Mesodermal cell (in vitro differentiated cells): ENCODE results near the gene GABRR2.

Experiments
- H3K27ac ChIP-seq: 2 replicates; pipeline ENCODE4 v1.7.0; 2013; ENCODE audit warnings: mild to moderate bottlenecking, low read depth, low read length, moderate library complexity; ENCODE audit not compliant: severe bottlenecking
- H3K36me3 ChIP-seq: 2 replicates; pipeline ENCODE4 v1.7.1; 2013; ENCODE audit warnings: mild to moderate bottlenecking, low read length, moderate library complexity; ENCODE audit not compliant: control insufficient read depth, insufficient read depth
- H3K4me1 ChIP-seq: one replicate; pipeline ENCODE4 v1.7.1; 2013; ENCODE audit warnings: mild to moderate bottlenecking, low read length; ENCODE audit not compliant: insufficient read depth, control insufficient read depth, poor library complexity, severe bottlenecking
- H3K4me3 ChIP-seq: 2 replicates; pipeline ENCODE4 v1.7.0; 2013; ENCODE audit warnings: low read length, control low read depth, mild to moderate bottlenecking; ENCODE audit not compliant: insufficient read depth, poor library complexity, severe bottlenecking; ENCODE audit errors: extremely low read depth
- H3K9me3 ChIP-seq: 2 replicates; pipeline ENCODE4 v1.7.1; 2013; ENCODE audit warnings: mild to moderate bottlenecking, low read length, moderate library complexity; ENCODE audit not compliant: control insufficient read depth
- WGBS, 2 experiments: methylation state at CpG; one replicate each; pipeline ENCODE4 v1.1.5; 2013; ENCODE audit warnings: missing lambda C conversion rate in 2 of 2; ENCODE audit not compliant: insufficient coverage in 2 of 2; 5-methylcytosine and 5-hydroxymethylcytosine counted together

The GABRR2 gene

DNA sequence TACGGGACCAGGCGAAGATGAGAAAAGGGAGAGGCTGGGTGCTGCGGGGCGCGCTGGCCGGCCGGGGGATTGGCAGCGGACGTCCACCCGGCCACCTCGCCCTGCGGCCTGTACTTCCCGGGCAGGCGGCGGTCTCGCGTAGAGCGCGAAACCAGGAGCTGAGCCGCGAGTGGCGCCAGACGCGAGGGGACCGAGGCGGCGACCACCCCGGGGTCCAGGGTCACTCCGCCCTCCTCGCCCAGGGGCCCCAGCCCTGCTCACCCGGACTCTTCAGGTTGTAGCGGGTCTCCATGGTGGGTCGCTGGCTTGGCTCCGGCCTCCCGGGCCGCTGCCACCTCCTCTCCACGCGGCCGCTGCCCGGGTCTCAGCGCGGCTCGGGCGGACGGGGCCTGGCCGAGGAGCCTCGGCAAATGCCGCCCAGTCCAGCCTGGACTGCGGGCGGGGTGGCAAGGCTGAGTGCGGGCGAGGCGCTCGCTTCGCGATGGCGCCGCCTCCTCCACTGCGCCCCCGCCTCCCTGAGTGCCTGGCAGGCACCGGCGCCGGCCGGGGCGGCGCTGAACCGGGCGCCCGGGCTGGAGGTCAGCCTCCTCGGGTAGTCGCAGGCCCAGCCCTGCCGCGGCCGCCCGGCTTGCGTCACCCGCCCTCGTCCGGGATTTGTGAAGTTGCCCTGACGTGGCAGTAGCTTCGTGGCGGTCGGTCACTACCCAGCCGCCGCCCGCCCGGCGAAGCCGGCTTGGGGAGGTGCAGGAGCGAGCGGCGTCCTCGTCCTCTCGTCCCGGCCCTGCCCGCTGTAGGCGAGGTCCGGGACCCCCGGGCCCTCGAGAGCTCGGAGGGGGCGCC, 37.4 kb upstream of the GABRR2 start, which contains the start of gene UBE2J1:
TSS of gene UBE2J1 (minus strand) at position 445 of the 840 bp plus-strand sequence. CDS start at position 292, 153 bp downstream.
- Histone ChIP-seq H3K27ac (peak within 1 kb of the TSS; percentile 99), H3K4me1 (peaks cover 32% of the 10 kb centered on the region), H3K36me3 (peaks cover 8% of the 10 kb centered on the region), H3K4me3 (peak within 1 kb of the TSS; percentile 81), H3K9me3 (no peaks in the 10 kb centered on the region)
- WGBS, 2 experiments = 0% methylated on average over 69 to 76 of the region's 102 CpGs

DNA sequence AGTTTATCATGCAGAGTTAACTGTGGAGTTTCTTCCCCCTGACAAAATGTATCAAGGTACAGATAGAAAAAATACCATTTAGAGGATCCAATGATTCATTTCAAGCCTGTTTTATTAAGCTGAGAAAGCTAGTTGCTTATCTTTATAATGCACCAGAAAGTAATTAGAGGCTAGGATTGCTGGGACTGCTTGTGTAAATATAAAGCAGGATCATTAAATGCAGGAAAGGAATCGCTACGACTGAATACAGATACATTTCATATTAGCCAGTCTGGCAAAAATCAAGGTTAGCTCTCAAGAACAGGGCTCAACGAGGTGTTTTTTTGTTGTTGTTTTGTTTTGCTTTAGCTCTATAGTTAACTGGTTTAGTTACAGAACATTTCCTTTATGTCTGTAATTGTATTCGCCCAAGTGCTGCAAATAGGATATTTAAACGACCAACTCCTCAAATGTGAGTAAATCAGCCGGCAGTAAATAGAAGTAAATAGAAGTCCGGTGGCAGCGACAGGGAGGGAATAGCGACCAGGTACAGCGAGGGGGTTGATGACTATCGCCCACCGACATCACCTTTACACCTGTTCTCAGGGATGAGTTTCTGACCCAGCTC, 36.7 kb upstream of the GABRR2 start:
- H3K9me3 ChIP-seq = no peaks in the 10 kb centered on the region
- H3K36me3 ChIP-seq = peaks cover 8% of the 10 kb centered on the region
- peak overlapping the region; percentile 99 for H3K27ac ChIP-seq
- 0% methylated on average over 4 to 6 of the region's 12 CpGs for WGBS, 2 experiments
- peaks cover 39% of the 10 kb centered on the region for H3K4me1 ChIP-seq
- peak overlapping the region; percentile 81 for H3K4me3 ChIP-seq

DNA sequence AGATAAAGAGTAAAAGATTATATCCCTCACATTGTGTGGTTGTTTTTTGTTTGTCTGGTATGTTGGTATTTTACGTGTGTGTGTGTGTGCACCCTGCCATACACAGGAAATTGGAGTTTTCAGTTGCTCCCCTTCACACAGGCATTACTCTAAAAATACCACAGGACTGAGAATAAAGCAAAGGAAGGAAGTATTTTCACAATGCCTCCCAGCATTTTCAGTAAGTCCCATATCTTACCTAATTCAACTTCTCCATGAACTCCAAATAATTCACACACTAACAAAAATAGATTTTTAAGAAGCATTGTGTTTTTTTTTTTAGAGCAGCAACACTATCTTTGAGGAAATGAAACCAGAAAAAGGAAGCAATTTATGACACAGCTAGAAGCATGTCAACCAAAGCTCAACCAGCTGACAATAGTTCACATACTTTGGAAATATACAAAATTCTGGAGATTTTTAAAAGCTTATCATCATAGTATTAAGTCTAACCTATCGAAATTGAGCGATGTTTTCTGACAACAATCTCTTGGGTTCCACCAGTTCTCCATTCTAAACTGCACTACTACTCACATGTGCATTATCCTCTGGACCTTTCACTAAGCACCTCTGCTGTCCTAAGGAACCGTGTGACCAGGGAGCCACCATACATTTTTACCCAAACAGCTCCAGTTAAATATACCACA, 35.3 kb upstream of the GABRR2 start:
- Histone ChIP-seq H3K4me3 (peak overlapping the region; percentile 81), H3K9me3 (no peaks in the 10 kb centered on the region), H3K27ac (peak overlapping the region; percentile 73), H3K36me3 (peaks cover 8% of the 10 kb centered on the region), H3K4me1 (peaks cover 49% of the 10 kb centered on the region)
- 82 to 91% methylated on average over 3 of the region's 4 CpGs for WGBS, 2 experiments

DNA sequence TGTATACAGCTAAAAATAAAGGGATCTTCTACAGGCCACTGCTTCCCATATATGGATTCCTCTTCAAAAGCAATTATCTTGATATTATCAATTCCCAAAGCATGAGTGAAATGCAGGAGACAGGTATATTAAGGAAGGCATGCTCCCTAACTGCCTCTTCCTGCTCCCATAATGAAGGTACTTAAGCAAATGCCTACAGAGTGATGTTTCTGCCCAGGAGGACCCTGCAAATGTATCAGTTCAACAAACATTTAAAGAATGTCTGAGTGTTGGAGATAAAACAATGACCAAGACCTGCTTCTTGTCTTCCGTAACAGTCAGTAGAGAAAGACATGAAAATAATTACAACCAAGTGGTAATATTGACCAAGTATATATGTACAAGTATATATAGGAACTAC, 33.3 kb upstream of the GABRR2 start:
- Histone ChIP-seq H3K36me3 (peaks cover 19% of the 10 kb centered on the region), H3K4me1 (peaks cover 49% of the 10 kb centered on the region), H3K9me3 (no peaks in the 10 kb centered on the region), H3K27ac (peak overlapping the region; percentile 60), H3K4me3 (no peak overlapping the region)
- no CpG with 5 or more reads among the region's 1 CpG for WGBS, 2 experiments

DNA sequence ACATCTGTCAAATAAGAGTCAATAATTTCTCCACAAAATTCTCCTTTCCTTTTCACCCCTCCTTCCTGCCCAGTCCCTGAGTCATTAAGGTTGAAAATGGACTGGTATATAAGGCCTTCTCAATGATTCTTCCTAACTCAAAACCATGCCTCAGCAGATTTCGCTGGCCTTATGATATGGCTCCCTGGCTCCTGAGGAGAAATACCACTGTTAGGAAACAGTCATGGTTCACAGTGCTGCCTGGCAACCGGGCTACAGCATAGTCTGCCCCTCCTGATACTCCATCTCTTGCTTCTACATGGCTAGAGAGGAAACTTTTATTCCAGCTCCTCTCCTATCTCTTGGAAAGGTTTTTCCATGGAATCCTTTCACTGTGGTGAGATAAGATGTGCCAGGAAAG, 32.7 kb upstream of the GABRR2 start:
- H3K4me1 ChIP-seq = peaks cover 49% of the 10 kb centered on the region
- 73 to 89% methylated on average over 1 to 2 of the region's 2 CpGs for WGBS, 2 experiments
- H3K36me3 ChIP-seq = peaks cover 22% of the 10 kb centered on the region
- no peak overlapping the region for H3K4me3 ChIP-seq
- H3K27ac ChIP-seq = peak overlapping the region; percentile 60
- H3K9me3 ChIP-seq = no peaks in the 10 kb centered on the region

DNA sequence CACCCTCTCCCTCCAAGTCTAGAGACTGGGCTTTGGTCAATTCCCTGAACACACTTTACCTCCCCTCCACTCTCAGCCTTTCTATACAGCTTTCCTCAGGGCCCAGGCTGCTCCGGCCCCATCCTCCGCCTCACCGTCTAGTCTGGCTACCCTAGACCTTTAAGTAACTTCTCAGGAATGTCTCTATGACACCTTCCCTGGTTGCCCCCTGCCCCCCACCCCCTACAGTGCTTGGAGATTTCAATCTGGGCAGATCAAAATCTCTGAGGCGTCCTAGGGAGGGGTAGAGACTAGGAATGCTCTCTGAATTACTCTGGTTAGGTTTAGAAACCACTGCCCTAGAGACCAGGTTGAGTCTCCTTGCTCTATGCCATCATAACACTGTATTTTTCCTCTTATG, 31.3 kb upstream of the GABRR2 start:
- 66% methylated on average over 3 of the region's 4 CpGs; no CpG with 5 or more reads in 1 of the 2 experiments for WGBS, 2 experiments
- H3K27ac ChIP-seq = no peak overlapping the region

DNA sequence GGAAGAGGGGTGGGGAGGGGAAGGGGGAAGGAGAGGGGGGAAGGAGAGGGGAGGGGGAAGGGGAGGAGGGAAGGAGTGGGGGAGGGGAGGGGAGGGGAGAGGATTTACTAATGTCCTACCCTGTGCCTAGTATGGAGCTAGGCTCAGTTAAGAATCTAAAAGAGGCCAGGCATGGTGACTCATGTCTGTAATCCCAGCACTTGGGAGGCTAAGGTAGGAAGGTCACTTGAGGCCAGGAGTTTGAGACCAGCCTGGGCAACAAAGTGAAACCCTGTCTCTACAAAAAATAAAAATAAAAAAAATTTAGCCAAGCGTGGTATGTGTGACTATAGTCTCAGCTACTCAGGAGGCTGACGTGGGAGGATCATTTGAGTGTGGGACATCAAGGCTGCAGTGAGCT, 24.5 kb upstream of the GABRR2 start:
- 100% methylated on average over 1 of the region's 2 CpGs; no CpG with 5 or more reads in 1 of the 2 experiments for WGBS, 2 experiments
- H3K36me3 ChIP-seq = peaks cover 75% of the 10 kb centered on the region

More for the DNA sequence above, 31.3 kb upstream of the GABRR2 start:
- H3K4me3 ChIP-seq = no peak overlapping the region
- peaks cover 49% of the 10 kb centered on the region for H3K4me1 ChIP-seq
- no peaks in the 10 kb centered on the region for H3K9me3 ChIP-seq
- H3K36me3 ChIP-seq = peaks cover 32% of the 10 kb centered on the region

DNA sequence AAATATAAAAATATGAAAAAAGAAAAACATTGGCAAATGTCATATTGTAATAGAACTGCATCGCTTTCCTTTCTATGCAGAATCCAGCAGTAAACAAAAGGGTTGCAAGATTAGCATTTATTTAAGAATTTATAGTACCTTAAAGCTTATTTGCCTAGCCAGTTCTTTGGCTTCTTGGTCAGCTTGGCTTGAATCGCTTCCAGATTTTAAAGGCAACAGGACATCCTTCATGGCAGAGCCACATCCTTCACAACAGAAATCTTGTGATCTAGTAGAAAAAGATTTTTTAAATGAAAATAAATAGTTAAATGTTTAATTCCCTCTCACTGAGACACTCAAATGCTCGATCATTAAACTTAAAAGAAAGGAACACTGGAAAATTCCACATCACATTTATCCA, 20.1 kb upstream of the GABRR2 start:
- Histone ChIP-seq H3K36me3 (peaks cover 78% of the 10 kb centered on the region), H3K27ac (no peak overlapping the region), H3K9me3 (no peaks in the 10 kb centered on the region), H3K4me1 (peaks cover 8% of the 10 kb centered on the region), H3K4me3 (no peak overlapping the region)
- 100% methylated on average over 1 of the region's 3 CpGs; no CpG with 5 or more reads in 1 of the 2 experiments for WGBS, 2 experiments

More for the DNA sequence above, 24.5 kb upstream of the GABRR2 start:
- no peaks in the 10 kb centered on the region for H3K9me3 ChIP-seq
- H3K4me3 ChIP-seq = no peak overlapping the region
- H3K27ac ChIP-seq = no peak overlapping the region
- peaks cover 6% of the 10 kb centered on the region for H3K4me1 ChIP-seq

DNA sequence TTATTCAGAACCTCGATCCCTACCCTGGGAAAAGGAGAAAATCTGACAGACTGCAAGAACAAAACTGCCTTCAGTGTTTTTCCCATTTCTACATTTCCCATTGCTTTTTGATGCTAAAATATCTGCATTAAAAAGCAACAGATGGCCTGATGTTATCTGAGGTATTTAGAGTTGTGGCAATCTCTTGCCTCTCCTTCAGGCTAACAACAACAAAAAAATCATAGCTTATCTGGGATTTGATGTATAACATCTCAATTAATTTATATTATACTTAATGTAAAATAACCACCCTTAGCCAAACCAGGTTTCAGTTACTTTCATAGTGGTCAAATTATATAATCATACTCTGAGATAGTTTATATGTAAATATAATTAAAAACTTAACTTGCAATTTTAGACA, 15.8 kb upstream of the GABRR2 start:
- H3K4me1 ChIP-seq = peaks cover 3% of the 10 kb centered on the region
- no peak overlapping the region for H3K27ac ChIP-seq
- no peaks in the 10 kb centered on the region for H3K9me3 ChIP-seq
- WGBS, 2 experiments = no CpG with 5 or more reads among the region's 1 CpG
- no peak overlapping the region for H3K4me3 ChIP-seq
- peaks cover 78% of the 10 kb centered on the region for H3K36me3 ChIP-seq

DNA sequence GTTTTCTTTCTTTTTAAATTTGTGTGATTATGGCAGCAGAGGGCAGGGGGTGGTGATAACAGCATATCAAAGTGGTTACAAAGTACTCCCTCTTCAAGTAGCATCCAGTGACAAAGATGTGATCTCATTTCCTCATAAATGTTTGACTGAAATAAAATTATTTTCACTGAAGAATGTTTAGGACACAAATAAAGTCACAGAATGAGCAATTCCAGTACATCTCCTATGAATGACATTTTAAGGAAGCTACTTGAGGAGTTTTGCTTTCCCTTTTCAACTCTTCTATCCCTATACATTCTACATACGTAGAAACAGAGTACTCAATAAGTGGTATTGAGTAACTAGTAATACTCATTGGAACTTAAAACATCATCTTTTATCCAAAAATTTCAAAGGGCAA, 13.9 kb upstream of the GABRR2 start:
- Histone ChIP-seq H3K27ac (no peak overlapping the region), H3K9me3 (no peaks in the 10 kb centered on the region), H3K4me3 (no peak overlapping the region), H3K36me3 (peaks cover 78% of the 10 kb centered on the region), H3K4me1 (peaks cover 8% of the 10 kb centered on the region)
- WGBS, 2 experiments = no CpG with 5 or more reads among the region's 1 CpG
